ENCODE results near the gene IFITM5. TPM values are rescaled to one million over a fixed set of nuclear protein-coding genes. Genes with fewer than 3 reads are reported as not detected.

The IFITM5 gene
- total and polyA plus RNA-seq, 9 of the 15 experiments (the other 6 are each of a cell fraction or from before 2014, with no cell fraction given) = 0.19 TPM; not detected in 8

DNA sequence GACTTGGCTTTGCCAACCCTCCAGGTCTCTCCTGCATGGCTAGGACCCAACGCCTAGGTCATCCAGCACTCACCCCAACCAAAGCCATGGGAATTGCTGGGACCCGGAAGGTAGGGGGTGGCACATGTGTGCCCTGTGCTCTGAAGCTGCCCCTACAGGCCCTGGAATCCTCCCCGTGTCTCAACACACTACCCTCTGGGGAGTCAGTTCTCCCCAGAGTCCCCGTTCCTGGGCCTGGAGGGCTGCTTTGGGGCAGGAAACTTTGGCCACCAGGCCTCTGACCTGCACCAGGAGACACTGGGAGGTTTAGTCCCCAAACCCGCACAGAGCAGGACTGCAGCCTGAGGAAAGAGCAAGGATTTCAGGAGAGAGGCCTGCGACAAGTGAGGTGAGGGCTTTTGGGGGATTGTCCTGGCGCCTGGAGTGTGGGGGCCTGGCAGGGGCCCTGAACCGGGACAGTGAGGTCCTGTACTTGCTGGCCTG lies 14.0 kb upstream of the IFITM5 start (continued):
- TF ChIP-seq ATF1 (CRISPR knock-in tag; IDR thresholded peaks at IDR 0.05) = no peak
- TF ChIP-seq ATF1 (tag; IDR thresholded peaks at IDR 0.05) = peak; percentile 7; the same call in 1 of the 2 replicates
- peak in 1 of 2 experiments; percentile 27; a peak in 1 of 4 replicates for TF ChIP-seq TEAD1 (CRISPR knock-in tag; IDR thresholded peaks at IDR 0.05)
- no peak for TF ChIP-seq PHB2 (IDR thresholded peaks at IDR 0.05; ENCODE audit: low read depth)
- TF ChIP-seq, protein P1, sequence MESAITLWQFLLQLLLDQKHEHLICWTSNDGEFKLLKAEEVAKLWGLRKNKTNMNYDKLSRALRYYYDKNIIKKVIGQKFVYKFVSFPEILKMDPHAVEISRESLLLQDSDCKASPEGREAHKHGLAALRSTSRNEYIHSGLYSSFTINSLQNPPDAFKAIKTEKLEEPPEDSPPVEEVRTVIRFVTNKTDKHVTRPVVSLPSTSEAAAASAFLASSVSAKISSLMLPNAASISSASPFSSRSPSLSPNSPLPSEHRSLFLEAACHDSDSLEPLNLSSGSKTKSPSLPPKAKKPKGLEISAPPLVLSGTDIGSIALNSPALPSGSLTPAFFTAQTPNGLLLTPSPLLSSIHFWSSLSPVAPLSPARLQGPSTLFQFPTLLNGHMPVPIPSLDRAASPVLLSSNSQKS (CRISPR knock-in tag; IDR thresholded peaks at IDR 0.05) = no peak
- TF ChIP-seq, protein P2, sequence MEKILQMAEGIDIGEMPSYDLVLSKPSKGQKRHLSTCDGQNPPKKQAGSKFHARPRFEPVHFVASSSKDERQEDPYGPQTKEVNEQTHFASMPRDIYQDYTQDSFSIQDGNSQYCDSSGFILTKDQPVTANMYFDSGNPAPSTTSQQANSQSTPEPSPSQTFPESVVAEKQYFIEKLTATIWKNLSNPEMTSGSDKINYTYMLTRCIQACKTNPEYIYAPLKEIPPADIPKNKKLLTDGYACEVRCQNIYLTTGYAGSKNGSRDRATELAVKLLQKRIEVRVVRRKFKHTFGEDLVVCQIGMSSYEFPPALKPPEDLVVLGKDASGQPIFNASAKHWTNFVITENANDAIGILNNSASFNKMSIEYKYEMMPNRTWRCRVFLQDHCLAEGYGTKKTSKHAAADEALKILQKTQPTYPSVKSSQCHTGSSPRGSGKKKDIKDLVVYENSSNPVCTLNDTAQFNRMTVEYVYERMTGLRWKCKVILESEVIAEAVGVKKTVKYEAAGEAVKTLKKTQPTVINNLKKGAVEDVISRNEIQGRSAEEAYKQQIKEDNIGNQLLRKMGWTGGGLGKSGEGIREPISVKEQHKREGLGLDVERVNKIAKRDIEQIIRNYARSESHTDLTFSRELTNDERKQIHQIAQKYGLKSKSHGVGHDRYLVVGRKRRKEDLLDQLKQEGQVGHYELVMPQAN (IDR thresholded peaks at IDR 0.05; ENCODE audit: borderline replicate concordance) = 0 out of 2 replicates have a peak, but pooled peaks have one; percentile 39
- TF ChIP-seq SMAD4 (CRISPR knock-in tag; conservative IDR thresholded peaks at IDR 0.05) = peak; percentile 80; the same call in 1 of the 2 replicates
- TF ChIP-seq POLR3A (IDR thresholded peaks at IDR 0.05; ENCODE audit: borderline replicate concordance, extremely low read depth, insufficient read depth, insufficient read length) = no peak
- TF ChIP-seq BCOR (IDR thresholded peaks at IDR 0.05) = no peak
- TF ChIP-seq NFIC (IDR thresholded peaks at IDR 0.05) = no peak
- TF ChIP-seq HSF4 (CRISPR knock-in tag; IDR thresholded peaks at IDR 0.05; ENCODE audit: borderline replicate concordance) = no peak
- TF ChIP-seq PTBP1 (IDR thresholded peaks at IDR 0.05; ENCODE audit: low read depth, low read length) = no peak
- 0 out of 2 replicates have a peak, but pooled peaks have one; percentile 18 for TF ChIP-seq GTF2A2 (tag; IDR thresholded peaks at IDR 0.05)
- TF ChIP-seq, protein P3, sequence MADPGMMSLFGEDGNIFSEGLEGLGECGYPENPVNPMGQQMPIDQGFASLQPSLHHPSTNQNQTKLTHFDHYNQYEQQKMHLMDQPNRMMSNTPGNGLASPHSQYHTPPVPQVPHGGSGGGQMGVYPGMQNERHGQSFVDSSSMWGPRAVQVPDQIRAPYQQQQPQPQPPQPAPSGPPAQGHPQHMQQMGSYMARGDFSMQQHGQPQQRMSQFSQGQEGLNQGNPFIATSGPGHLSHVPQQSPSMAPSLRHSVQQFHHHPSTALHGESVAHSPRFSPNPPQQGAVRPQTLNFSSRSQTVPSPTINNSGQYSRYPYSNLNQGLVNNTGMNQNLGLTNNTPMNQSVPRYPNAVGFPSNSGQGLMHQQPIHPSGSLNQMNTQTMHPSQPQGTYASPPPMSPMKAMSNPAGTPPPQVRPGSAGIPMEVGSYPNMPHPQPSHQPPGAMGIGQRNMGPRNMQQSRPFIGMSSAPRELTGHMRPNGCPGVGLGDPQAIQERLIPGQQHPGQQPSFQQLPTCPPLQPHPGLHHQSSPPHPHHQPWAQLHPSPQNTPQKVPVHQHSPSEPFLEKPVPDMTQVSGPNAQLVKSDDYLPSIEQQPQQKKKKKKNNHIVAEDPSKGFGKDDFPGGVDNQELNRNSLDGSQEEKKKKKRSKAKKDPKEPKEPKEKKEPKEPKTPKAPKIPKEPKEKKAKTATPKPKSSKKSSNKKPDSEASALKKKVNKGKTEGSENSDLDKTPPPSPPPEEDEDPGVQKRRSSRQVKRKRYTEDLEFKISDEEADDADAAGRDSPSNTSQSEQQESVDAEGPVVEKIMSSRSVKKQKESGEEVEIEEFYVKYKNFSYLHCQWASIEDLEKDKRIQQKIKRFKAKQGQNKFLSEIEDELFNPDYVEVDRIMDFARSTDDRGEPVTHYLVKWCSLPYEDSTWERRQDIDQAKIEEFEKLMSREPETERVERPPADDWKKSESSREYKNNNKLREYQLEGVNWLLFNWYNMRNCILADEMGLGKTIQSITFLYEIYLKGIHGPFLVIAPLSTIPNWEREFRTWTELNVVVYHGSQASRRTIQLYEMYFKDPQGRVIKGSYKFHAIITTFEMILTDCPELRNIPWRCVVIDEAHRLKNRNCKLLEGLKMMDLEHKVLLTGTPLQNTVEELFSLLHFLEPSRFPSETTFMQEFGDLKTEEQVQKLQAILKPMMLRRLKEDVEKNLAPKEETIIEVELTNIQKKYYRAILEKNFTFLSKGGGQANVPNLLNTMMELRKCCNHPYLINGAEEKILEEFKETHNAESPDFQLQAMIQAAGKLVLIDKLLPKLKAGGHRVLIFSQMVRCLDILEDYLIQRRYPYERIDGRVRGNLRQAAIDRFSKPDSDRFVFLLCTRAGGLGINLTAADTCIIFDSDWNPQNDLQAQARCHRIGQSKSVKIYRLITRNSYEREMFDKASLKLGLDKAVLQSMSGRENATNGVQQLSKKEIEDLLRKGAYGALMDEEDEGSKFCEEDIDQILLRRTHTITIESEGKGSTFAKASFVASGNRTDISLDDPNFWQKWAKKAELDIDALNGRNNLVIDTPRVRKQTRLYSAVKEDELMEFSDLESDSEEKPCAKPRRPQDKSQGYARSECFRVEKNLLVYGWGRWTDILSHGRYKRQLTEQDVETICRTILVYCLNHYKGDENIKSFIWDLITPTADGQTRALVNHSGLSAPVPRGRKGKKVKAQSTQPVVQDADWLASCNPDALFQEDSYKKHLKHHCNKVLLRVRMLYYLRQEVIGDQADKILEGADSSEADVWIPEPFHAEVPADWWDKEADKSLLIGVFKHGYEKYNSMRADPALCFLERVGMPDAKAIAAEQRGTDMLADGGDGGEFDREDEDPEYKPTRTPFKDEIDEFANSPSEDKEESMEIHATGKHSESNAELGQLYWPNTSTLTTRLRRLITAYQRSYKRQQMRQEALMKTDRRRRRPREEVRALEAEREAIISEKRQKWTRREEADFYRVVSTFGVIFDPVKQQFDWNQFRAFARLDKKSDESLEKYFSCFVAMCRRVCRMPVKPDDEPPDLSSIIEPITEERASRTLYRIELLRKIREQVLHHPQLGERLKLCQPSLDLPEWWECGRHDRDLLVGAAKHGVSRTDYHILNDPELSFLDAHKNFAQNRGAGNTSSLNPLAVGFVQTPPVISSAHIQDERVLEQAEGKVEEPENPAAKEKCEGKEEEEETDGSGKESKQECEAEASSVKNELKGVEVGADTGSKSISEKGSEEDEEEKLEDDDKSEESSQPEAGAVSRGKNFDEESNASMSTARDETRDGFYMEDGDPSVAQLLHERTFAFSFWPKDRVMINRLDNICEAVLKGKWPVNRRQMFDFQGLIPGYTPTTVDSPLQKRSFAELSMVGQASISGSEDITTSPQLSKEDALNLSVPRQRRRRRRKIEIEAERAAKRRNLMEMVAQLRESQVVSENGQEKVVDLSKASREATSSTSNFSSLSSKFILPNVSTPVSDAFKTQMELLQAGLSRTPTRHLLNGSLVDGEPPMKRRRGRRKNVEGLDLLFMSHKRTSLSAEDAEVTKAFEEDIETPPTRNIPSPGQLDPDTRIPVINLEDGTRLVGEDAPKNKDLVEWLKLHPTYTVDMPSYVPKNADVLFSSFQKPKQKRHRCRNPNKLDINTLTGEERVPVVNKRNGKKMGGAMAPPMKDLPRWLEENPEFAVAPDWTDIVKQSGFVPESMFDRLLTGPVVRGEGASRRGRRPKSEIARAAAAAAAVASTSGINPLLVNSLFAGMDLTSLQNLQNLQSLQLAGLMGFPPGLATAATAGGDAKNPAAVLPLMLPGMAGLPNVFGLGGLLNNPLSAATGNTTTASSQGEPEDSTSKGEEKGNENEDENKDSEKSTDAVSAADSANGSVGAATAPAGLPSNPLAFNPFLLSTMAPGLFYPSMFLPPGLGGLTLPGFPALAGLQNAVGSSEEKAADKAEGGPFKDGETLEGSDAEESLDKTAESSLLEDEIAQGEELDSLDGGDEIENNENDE (IDR thresholded peaks at IDR 0.05; ENCODE audit: low read depth, low read length) = no peak
- no peak for TF ChIP-seq SMARCA4 (IDR thresholded peaks at IDR 0.05)
- TF ChIP-seq SUPT5H (IDR thresholded peaks at IDR 0.05) = no peak

All from K562 (cell line).